ENCODE data around the gene PPT2. TPM values are rescaled to one million over a fixed set of nuclear protein-coding genes. Genes with fewer than 3 reads are reported as not detected.

The PPT2 gene
- total RNA-seq, 1 donor from 2014 or later: 55.1 TPM

DNA sequence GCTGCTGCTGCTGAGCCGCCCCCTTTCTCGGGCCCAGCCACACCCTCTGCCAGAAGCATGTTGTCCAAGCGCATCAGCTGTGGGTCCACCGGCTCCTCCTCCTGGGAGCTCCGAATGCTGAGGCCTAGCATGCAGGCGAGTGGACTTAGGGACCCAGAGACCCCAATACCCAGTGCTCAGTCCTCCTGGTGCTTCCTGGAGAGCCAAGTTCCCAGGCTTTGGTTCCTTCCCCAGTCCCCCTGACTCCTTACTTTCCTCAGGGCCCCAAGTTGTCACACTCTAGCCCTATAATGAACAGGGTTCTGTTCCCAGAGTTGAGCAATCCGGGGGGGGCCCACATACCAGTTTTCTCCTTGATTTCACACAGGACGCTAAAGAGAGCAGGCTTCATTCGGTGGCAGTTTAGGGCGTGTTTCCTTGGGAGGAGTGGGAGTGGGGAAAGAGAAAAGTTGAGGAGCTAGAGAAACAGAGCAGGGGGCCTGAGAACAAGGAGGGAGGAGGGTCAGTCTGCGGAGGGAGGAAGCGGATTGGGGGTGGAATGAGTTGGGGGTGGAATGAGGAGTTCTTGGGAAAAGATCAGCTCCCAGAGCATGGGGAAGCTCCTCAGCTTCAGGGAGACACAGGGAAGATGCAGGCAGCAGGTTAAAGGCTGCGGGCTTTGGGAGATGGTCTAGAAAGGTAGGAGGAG lies 34.6 kb downstream of the PPT2 start:
- Mint-ChIP-seq H3K27me3 (ENCODE audit: unreplicated experiment) (peaks cover 9% of the 10 kb centered on the region), H3K4me3 (ENCODE audit: unreplicated experiment) (peak overlapping the region; percentile 90), H3K9me3 (ENCODE audit: unreplicated experiment) (peaks cover 12% of the 10 kb centered on the region), H3K4me1 (ENCODE audit: low read depth, unreplicated experiment) (peaks cover 14% of the 10 kb centered on the region), H3K36me3 (ENCODE audit: unreplicated experiment) (no peaks in the 10 kb centered on the region), H3K27ac (ENCODE audit: unreplicated experiment) (peak overlapping the region; percentile 94)
- no peak for DNase-seq
- TF ChIP-seq, protein P1, sequence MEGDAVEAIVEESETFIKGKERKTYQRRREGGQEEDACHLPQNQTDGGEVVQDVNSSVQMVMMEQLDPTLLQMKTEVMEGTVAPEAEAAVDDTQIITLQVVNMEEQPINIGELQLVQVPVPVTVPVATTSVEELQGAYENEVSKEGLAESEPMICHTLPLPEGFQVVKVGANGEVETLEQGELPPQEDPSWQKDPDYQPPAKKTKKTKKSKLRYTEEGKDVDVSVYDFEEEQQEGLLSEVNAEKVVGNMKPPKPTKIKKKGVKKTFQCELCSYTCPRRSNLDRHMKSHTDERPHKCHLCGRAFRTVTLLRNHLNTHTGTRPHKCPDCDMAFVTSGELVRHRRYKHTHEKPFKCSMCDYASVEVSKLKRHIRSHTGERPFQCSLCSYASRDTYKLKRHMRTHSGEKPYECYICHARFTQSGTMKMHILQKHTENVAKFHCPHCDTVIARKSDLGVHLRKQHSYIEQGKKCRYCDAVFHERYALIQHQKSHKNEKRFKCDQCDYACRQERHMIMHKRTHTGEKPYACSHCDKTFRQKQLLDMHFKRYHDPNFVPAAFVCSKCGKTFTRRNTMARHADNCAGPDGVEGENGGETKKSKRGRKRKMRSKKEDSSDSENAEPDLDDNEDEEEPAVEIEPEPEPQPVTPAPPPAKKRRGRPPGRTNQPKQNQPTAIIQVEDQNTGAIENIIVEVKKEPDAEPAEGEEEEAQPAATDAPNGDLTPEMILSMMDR (IDR thresholded peaks at IDR 0.05; ENCODE audit: partially characterized antibody, unreplicated experiment): no peak

GRCh38 chr6:32189069-32189741 lies 35.3 kb downstream of the PPT2 start:
- Mint-ChIP-seq H3K9me3 (ENCODE audit: unreplicated experiment) (peaks cover 12% of the 10 kb centered on the region), H3K27ac (ENCODE audit: unreplicated experiment) (peak overlapping the region; percentile 94), H3K36me3 (ENCODE audit: unreplicated experiment) (no peaks in the 10 kb centered on the region), H3K27me3 (ENCODE audit: unreplicated experiment) (peaks cover 9% of the 10 kb centered on the region), H3K4me3 (ENCODE audit: unreplicated experiment) (peak overlapping the region; percentile 90), H3K4me1 (ENCODE audit: low read depth, unreplicated experiment) (peaks cover 14% of the 10 kb centered on the region)
- DNase-seq: no peak
- TF ChIP-seq, protein P1 (IDR thresholded peaks at IDR 0.05; ENCODE audit: partially characterized antibody, unreplicated experiment): no peak

DNA sequence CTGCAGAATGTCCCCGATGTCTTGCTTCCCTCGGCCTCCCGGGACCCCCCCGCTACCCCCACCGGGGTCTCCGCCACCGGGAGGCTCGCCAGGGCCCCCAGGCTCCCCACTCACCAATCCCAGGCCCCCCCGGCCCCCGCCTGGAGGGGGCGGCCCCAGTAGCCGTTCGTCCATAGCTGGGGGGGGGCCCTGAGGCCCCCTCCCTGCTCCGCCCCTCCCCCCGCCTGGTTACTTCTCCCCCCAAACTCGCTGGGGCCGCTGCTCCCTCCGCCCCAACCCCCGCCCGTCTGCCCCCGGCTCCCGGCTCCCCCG lies 35.8 kb downstream of the PPT2 start:
- H3K4me1 Mint-ChIP-seq (ENCODE audit: low read depth, unreplicated experiment): peaks cover 16% of the 10 kb centered on the region

DNA sequence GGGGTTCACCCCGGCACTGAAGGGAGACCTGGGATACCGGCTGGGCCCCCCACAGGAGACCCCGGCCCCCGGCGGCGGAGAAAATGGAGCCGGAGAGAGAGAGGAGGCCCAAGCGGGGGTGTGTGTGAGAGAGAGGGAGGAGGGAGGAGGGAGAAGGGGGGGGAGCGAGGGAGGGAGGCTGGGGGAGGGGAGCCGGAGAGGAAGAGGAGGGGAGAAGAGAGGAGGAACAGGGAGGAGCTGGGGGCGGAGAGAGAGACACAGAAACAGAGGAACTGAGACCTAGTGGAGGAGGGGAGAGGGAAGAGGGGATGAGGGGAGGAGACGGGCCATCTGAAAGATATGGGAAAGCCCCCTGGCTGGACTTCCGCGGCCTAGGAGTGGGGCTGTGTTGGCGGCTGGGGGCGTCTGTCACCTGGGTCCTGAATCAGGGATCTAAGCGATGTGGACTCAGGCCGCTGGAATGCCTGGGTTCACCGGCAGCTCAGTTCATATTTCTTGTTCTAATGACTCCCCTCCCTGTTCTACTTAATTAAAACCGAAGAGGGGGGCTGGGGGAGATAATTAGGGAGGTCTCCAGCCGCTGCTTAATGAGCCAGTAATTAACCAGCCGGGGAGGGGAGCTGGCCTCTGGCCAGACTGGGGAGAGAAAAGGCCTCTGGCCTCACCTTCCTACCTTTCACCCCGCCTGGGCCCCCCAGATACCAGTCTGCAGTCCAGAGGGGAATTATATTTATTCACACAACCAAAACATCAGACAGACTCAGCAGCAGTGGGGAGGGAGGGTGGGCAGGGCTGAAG lies 36.3 kb downstream of the PPT2 start, which contains the start of gene PBX2:
TSS of gene PBX2 (minus strand) at position 149 of the 798 bp plus-strand sequence. CDS start 287 bp downstream, outside the sequence.
- peak within 1 kb of the TSS; percentile 90 for H3K4me3 Mint-ChIP-seq (ENCODE audit: unreplicated experiment)
- H3K27ac Mint-ChIP-seq (ENCODE audit: unreplicated experiment): peak within 1 kb of the TSS; percentile 94
- no peaks in the 10 kb centered on the region for H3K36me3 Mint-ChIP-seq (ENCODE audit: unreplicated experiment)
- H3K27me3 Mint-ChIP-seq (ENCODE audit: unreplicated experiment): peaks cover 10% of the 10 kb centered on the region
- H3K4me1 Mint-ChIP-seq (ENCODE audit: low read depth, unreplicated experiment): peaks cover 18% of the 10 kb centered on the region
- peaks cover 13% of the 10 kb centered on the region for H3K9me3 Mint-ChIP-seq (ENCODE audit: unreplicated experiment)
- peak; percentile 78 for DNase-seq
- TF ChIP-seq, protein P1 (IDR thresholded peaks at IDR 0.05; ENCODE audit: partially characterized antibody, unreplicated experiment): no peak

More for the DNA sequence above, 35.8 kb downstream of the PPT2 start:
- DNase-seq: no peak
- Mint-ChIP-seq H3K27me3 (ENCODE audit: unreplicated experiment) (peaks cover 9% of the 10 kb centered on the region), H3K36me3 (ENCODE audit: unreplicated experiment) (no peaks in the 10 kb centered on the region), H3K9me3 (ENCODE audit: unreplicated experiment) (peaks cover 12% of the 10 kb centered on the region), H3K27ac (ENCODE audit: unreplicated experiment) (peak overlapping the region; percentile 94), H3K4me3 (ENCODE audit: unreplicated experiment) (peak overlapping the region; percentile 90)
- TF ChIP-seq, protein P1 (IDR thresholded peaks at IDR 0.05; ENCODE audit: partially characterized antibody, unreplicated experiment): no peak

Data from glutamatergic neuron (in vitro differentiated cells).